H1 (cell line): Measurements from ENCODE around the gene VPS54. TPM values are rescaled to one million over a fixed set of nuclear protein-coding genes. Genes with fewer than 3 reads are reported as not detected.

Experiments
- CTCF ChIA-PET: fragments of 300-600 bp; sonication (Branson Sonifier 250); formaldehyde crosslinking; loops from one replicate; lab custom pipeline; 2021; ENCODE audit not compliant: partially characterized antibody; lab: Charles Lee
- POLR2A ChIA-PET: fragments of 300-600 bp; sonication (Branson Sonifier 250); formaldehyde crosslinking; loops from one replicate; lab custom pipeline; 2021; ENCODE audit warnings: inconsistent platforms; ENCODE audit not compliant: partially characterized antibody; lab: Charles Lee
- DNase-seq, 2 experiments: peaks; one replicate each; pipeline versions ENCODE4 v3.0.0 to v3.0.0-alpha.2; 2010 to 2022; ENCODE audit warnings: low spot score in 2 of 2, low read depth in 1 of 2, mixed read lengths in 1 of 2
- FAIRE-seq: peaks from 2 replicates; lab custom pipeline; 2011; peaks lifted over from hg19 to GRCh38; lab: Jason Lieb, UNC
- H2AFZ ChIP-seq: 2 replicates; pipeline ENCODE4 v1.8.1; 2012; ENCODE audit warnings: low read length, inconsistent platforms
- H2AK5ac ChIP-seq: 2 replicates; pipeline ENCODE4 v1.6.1; 2013; ENCODE audit warnings: low read depth, low read length
- H2BK120ac ChIP-seq: replicated peaks from 2 replicates; pipeline ENCODE3; 2013; ENCODE audit warnings: low read depth, low read length, inconsistent platforms
- H2BK12ac ChIP-seq: 2 replicates; pipeline ENCODE4 v1.6.1; 2013; ENCODE audit warnings: low read depth, low read length
- H2BK15ac ChIP-seq: 2 replicates; pipeline ENCODE4 v1.6.1; 2013; ENCODE audit warnings: low read length
- H2BK20ac ChIP-seq: 2 replicates; pipeline ENCODE4 v1.6.1; 2013; ENCODE audit warnings: low read length
- H2BK5ac ChIP-seq: 2 replicates; pipeline ENCODE4 v1.6.1; 2013; ENCODE audit warnings: low read depth, low read length
- H3K14ac ChIP-seq: 2 replicates; pipeline ENCODE4 v1.6.1; 2013; ENCODE audit warnings: inconsistent platforms; ENCODE audit not compliant: insufficient read length
- H3K18ac ChIP-seq: 2 replicates; pipeline ENCODE4 v1.6.1; 2013; ENCODE audit warnings: low read length; ENCODE audit errors: extremely low read depth
- H3K23ac ChIP-seq: 2 replicates; pipeline ENCODE4 v1.6.1; 2013; ENCODE audit warnings: inconsistent platforms; ENCODE audit not compliant: insufficient read length
- H3K23me2 ChIP-seq: 2 replicates; pipeline ENCODE4 v1.6.1; 2013; ENCODE audit warnings: low read depth, low read length
- H3K27ac ChIP-seq: 2 replicates; pipeline ENCODE4 v1.6.1; 2011; ENCODE audit warnings: low read depth, low read length, inconsistent platforms
- H3K27me3 ChIP-seq, 4 experiments: replicated peaks in 1 of 4; 1 replicate in 1 of 4; 2 replicates in 3 of 4; pipeline versions ENCODE4 v1.6.1 to v1.8.1; 2011 to 2013; ENCODE audit warnings: low read length in 3 of 4, mild to moderate bottlenecking in 3 of 4, inconsistent platforms in 2 of 4, mixed read lengths in 2 of 4, moderate library complexity in 1 of 4; ENCODE audit not compliant: control insufficient read depth in 3 of 4, insufficient read depth in 3 of 4; ENCODE audit errors: extremely low read depth in 1 of 4
- H3K36me3 ChIP-seq, 4 experiments: 2 replicates each; pipeline versions ENCODE4 v1.6.1 to v1.8.1; 2011 to 2013; ENCODE audit warnings: mild to moderate bottlenecking in 4 of 4, low read length in 3 of 4, moderate library complexity in 2 of 4, control low read depth in 1 of 4, inconsistent platforms in 1 of 4; ENCODE audit not compliant: insufficient read depth in 4 of 4, control insufficient read depth in 2 of 4
- H3K4ac ChIP-seq: replicated peaks from 2 replicates; pipeline ENCODE3; 2013; ENCODE audit warnings: low read length, low read depth, mixed read lengths, inconsistent platforms; ENCODE audit not compliant: insufficient read length
- H3K4me1 ChIP-seq, 4 experiments: replicated peaks in 1 of 4; 1 replicate in 1 of 4; 2 replicates in 3 of 4; pipeline versions ENCODE4 v1.6.1 to v1.8.1; 2011 to 2013; ENCODE audit warnings: low read length in 3 of 4, inconsistent platforms in 2 of 4, mixed read lengths in 1 of 4; ENCODE audit not compliant: insufficient read depth in 4 of 4, control insufficient read depth in 3 of 4
- H3K4me2 ChIP-seq, 2 experiments: 2 replicates each; pipeline versions ENCODE4 v1.6.1 to v1.8.1; 2011 to 2013; ENCODE audit warnings: low read depth in 2 of 2, low read length in 2 of 2, control low read depth in 1 of 2, inconsistent platforms in 1 of 2, mild to moderate bottlenecking in 1 of 2; ENCODE audit not compliant: insufficient read depth in 1 of 2
- H3K4me3 ChIP-seq, 4 experiments: fragments of 200-600, 300-600 bp in 1 of 4; sonication (generic), shearing (Covaris generic), sonication (Bioruptor Twin) in 1 of 4; 2 replicates each; pipeline versions ENCODE4 v1.5.1 to v1.8.1; 2011 to 2016; ENCODE audit warnings: low read length in 4 of 4, low read depth in 3 of 4, control low read depth in 2 of 4, inconsistent platforms in 2 of 4, mild to moderate bottlenecking in 2 of 4, mixed read lengths in 1 of 4, moderate library complexity in 1 of 4; ENCODE audit not compliant: insufficient read depth in 2 of 4; ENCODE audit errors: extremely low read depth in 1 of 4
- H3K56ac ChIP-seq: replicated peaks from 2 replicates; pipeline ENCODE3; 2013; ENCODE audit warnings: low read depth, mild to moderate bottlenecking, mixed read lengths, low read length, inconsistent platforms; ENCODE audit not compliant: insufficient read length
- H3K79me1 ChIP-seq: 2 replicates; pipeline ENCODE4 v1.6.1; 2013; ENCODE audit warnings: low read depth, low read length, control low read depth
- H3K79me2 ChIP-seq, 2 experiments: 2 replicates each; pipeline versions ENCODE4 v1.6.1 to v1.8.1; 2012 to 2013; ENCODE audit warnings: low read length in 2 of 2, mild to moderate bottlenecking in 2 of 2, inconsistent platforms in 1 of 2; ENCODE audit not compliant: insufficient read depth in 2 of 2, control insufficient read depth in 1 of 2
- H3K9ac ChIP-seq, 4 experiments: replicated peaks in 1 of 4; 1 replicate in 1 of 4; 2 replicates in 3 of 4; pipeline versions ENCODE4 v1.6.1 to v1.8.1; 2011 to 2013; ENCODE audit warnings: low read depth in 3 of 4, low read length in 3 of 4, control low read depth in 2 of 4, mild to moderate bottlenecking in 2 of 4, moderate library complexity in 2 of 4, inconsistent platforms in 1 of 4; ENCODE audit errors: extremely low read depth in 1 of 4
- H3K9me3 ChIP-seq, 2 experiments: 2 replicates each; pipeline versions ENCODE4 v1.6.1 to v1.8.1; 2012 to 2013; ENCODE audit warnings: mild to moderate bottlenecking in 2 of 2, moderate library complexity in 2 of 2, control low read depth in 1 of 2, inconsistent platforms in 1 of 2, low read depth in 1 of 2, low read length in 1 of 2, mixed read lengths in 1 of 2; ENCODE audit not compliant: insufficient read depth in 2 of 2
- H4K20me1 ChIP-seq, 2 experiments: replicated peaks in 1 of 2; 2 replicates each; pipeline versions ENCODE3 to v1.8.1; 2011 to 2013; ENCODE audit warnings: inconsistent platforms in 2 of 2, low read length in 2 of 2, mild to moderate bottlenecking in 1 of 2; ENCODE audit not compliant: insufficient read depth in 2 of 2, control insufficient read depth in 1 of 2
- H4K5ac ChIP-seq: 2 replicates; pipeline ENCODE4 v1.6.1; 2013; ENCODE audit warnings: low read length, low read depth, mixed read lengths, inconsistent platforms; ENCODE audit not compliant: insufficient read length
- H4K8ac ChIP-seq: 2 replicates; pipeline ENCODE4 v1.8.0; 2013; ENCODE audit warnings: mild to moderate bottlenecking, moderate library complexity, low read length, inconsistent platforms; ENCODE audit not compliant: insufficient read depth; ENCODE audit errors: extremely low read depth
- H4K91ac ChIP-seq: replicated peaks from 2 replicates; pipeline ENCODE3; 2013; ENCODE audit warnings: low read length, mixed read lengths, inconsistent platforms; ENCODE audit not compliant: insufficient read length
- CREB1 ChIP-seq: IDR thresholded peaks from 2 replicates; pipeline ENCODE4 v1.6.1; 2012; ENCODE audit warnings: inconsistent platforms
- POLR2AphosphoS5 ChIP-seq: IDR thresholded peaks from 2 replicates; pipeline ENCODE4 v1.6.1; 2011; ENCODE audit warnings: low read depth, low read length
- RFX5 ChIP-seq: IDR thresholded peaks from 2 replicates; pipeline ENCODE4 v1.6.1; 2011; ENCODE audit warnings: low read depth, low read length, improper control_type of control experiment, borderline replicate concordance
- WGBS, 2 experiments: shearing (Covaris generic) in 1 of 2; methylation state at CpG; one replicate each; pipeline versions ENCODE4 v1.1.6 to v1.1.7; 2013 to 2015; ENCODE audit warnings: low lambda C conversion rate in 2 of 2, mixed read lengths in 2 of 2, inconsistent platforms in 1 of 2, low coverage in 1 of 2, missing lambda C conversion rate in 1 of 2; ENCODE audit not compliant: insufficient replicate concordance in 2 of 2, insufficient coverage in 1 of 2, insufficient read length in 1 of 2; ENCODE audit errors: extremely low coverage in 1 of 2, missing lambda C conversion rate in 1 of 2; 5-methylcytosine and 5-hydroxymethylcytosine counted together
- polyA plus RNA-seq, 7 experiments: library from polyadenylated mRNA; depleted of rRNA in 3 of 7; stranded (reverse) in 5 of 7; unstranded in 2 of 7; fragments of >200 nt in 5 of 7; fragments of 200-250 nt in 2 of 7; gene quantifications; 1 replicate in 5 of 7; 2 replicates in 1 of 7; 4 replicates in 1 of 7; pipeline versions ENCODE4 v1.2.1 to v1.2.3, GENCODE V29; 2011 to 2013; ENCODE audit warnings: missing spikeins in 2 of 7, mixed read lengths in 2 of 7
- total RNA-seq: library from RNA; stranded (reverse); fragmentation: NEBNext Ultra II Directional; extraction: Animal tissue kit (Norgen Biotek cat#: 25700); gene quantifications from 2 replicates; pipeline ENCODE4 v1.2.1, GENCODE V29; 2021

Gene VPS54
- total and polyA plus RNA-seq, 2 of the 8 experiments (the other 6 are each of a cell fraction or from before 2014, with no cell fraction given) = 3.6 to 13.2 TPM

DNA sequence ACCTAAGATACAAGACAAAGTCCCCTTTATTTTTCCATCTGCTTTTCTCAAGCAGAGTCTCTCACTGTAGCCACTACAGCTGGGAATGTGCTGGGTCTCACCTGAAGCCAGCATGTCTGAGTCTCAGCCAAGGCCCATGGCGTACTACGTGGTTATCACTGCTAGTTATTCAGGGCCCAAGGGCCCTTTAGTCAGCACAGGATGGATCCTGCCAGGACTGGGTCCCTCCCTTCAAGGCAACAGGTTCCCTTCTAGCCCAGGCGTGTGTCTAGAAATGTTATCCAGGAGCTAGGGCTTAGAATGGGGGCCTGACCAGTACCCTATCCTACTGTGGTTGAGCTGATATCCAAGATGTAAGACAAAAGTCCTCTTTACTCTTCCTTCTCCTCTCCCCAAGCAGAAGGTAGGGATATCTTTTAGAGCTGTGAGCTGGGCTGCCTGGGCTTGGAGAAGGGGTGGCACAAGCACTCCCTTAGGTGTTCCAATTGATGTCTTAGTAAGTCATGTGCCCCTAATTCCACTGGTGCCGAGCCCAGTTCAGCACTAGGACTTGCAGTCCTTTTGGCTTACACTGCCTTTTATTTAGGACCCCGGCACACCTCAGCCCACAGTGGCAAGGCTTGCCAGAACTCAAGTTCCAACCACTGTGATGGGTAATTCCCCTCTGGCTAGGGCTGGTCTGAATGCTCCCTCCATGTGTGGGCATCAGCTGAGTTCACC is 17.7 kb downstream of the VPS54 start:
- Histone ChIP-seq H4K8ac (no peak overlapping the region), H2AK5ac (no peak overlapping the region), H3K56ac (no peak overlapping the region), H3K36me3 (no peaks in the 10 kb centered on the region; a peak in 2 of 8 replicates), H2BK5ac (no peak overlapping the region; the same call in 1 of the 2 replicates), H3K4me2 (no peak overlapping the region), H3K23me2 (no peaks in the 10 kb centered on the region), H3K27ac (no peak overlapping the region), H3K79me2 (peaks cover 0 to 12% of the 10 kb centered on the region in 2 experiments; a peak in 1 of 4 replicates), H4K5ac (no peak overlapping the region), H2BK15ac (no peak overlapping the region), H3K79me1 (peaks cover 5% of the 10 kb centered on the region; the same call in 1 of the 2 replicates), H2AFZ (no peak overlapping the region), H2BK120ac (no peak overlapping the region), H2BK20ac (no peak overlapping the region), H4K20me1 (no peaks in the 10 kb centered on the region), H3K18ac (no peak overlapping the region), H4K91ac (no peak overlapping the region), H2BK12ac (no peak overlapping the region), H3K9me3 (peaks cover 6% of the 10 kb centered on the region in 2 experiments; a peak in 2 of 4 replicates), H3K23ac (no peak overlapping the region), H3K4ac (no peak overlapping the region), H3K27me3 (no peaks in the 10 kb centered on the region), H3K4me3 (no peak overlapping the region)
- CTCF ChIA-PET = interaction anchor here (0.6 to 1.3 kb wide), 6 partner anchors 10 to 624 kb away, joined by 3 to 6 read pairs (median 4); no protein-coding TSS in a partner anchor
- FAIRE-seq = no peak
- TF ChIP-seq CREB1 (no peak), POLR2AphosphoS5 (no peak), RFX5 (no peak)
- TF ChIP-seq, all 59 proteins: peak for 0
- no peak overlapping the region for H3K14ac ChIP-seq
- H3K4me1 ChIP-seq = 0 out of 7 replicates have a peak, but pooled peaks cover 0 to 2% (median 0%) of the 10 kb centered on the region in 4 experiments
- H3K9ac ChIP-seq = no peak overlapping the region
- POLR2A ChIA-PET = no interaction called here
- WGBS, 2 experiments = 94% methylated on average over 5 of the region's 5 CpGs; no CpG with 5 or more reads in 1 of the 2 experiments
- no peak for DNase-seq
